ENCODE data around the gene CDA.
"Not testable (repeated sequence)": the region's sequence is repeated elsewhere in the genome, so short reads cannot be mapped to it uniquely, and the experiment has no call there.

CDA gene

DNA sequence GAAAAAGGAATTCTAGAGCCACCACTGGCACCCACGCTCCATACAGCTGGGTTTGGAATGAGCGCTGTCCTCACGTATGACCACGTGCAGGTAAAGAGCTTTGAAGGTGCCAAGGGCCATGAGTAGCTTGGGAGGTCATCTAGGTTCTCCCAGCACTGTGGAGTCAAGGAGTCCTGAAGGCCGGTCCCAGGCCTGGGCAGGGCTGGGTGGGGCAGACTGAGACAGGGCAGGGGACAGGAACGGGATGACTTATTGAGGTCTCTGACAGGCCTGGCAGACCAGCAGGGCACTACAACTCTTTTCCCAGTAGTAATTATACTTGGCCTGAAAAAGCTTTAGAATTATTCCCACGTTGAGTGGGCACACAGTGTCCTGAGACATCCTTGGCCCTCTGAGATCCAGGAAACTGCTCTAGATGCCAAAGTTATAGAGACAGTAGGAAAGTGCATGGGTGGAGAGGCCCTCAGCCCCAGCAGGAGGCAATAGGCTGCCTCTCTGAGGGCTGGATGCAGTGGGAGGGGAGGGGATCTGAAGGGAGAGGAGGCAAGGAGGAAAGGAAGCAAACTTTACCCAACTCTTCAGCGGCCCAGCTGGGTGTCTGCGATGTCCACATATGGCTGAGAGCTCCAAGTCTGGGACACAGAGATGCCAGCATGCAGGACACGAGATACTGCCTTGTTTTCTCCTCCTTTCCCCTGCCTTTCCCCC lies 1.8 kb upstream of the CDA start:
- no peak for DNase-seq (ENCODE audit: low read depth in 2 of 2)

DNA sequence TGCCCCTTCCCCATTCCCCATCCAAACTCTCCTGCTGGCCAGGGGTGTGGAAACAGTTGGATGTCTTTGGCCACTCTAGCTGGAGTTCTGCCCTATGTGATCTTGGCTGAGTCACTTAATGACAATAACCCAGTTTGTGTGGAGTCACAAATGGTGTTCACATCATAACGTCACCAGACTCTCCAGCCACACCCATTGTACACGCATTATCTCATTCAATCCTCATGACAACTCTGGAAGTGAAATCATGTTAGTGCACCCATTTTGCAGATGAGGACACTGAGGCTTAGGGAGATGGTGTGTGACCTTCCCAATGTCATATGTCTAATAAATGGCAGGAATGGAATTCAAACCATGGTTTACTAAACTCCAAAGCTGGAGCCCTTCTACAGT lies 1.2 kb upstream of the CDA start:
- no peak for DNase-seq (ENCODE audit: low read depth in 2 of 2)

DNA sequence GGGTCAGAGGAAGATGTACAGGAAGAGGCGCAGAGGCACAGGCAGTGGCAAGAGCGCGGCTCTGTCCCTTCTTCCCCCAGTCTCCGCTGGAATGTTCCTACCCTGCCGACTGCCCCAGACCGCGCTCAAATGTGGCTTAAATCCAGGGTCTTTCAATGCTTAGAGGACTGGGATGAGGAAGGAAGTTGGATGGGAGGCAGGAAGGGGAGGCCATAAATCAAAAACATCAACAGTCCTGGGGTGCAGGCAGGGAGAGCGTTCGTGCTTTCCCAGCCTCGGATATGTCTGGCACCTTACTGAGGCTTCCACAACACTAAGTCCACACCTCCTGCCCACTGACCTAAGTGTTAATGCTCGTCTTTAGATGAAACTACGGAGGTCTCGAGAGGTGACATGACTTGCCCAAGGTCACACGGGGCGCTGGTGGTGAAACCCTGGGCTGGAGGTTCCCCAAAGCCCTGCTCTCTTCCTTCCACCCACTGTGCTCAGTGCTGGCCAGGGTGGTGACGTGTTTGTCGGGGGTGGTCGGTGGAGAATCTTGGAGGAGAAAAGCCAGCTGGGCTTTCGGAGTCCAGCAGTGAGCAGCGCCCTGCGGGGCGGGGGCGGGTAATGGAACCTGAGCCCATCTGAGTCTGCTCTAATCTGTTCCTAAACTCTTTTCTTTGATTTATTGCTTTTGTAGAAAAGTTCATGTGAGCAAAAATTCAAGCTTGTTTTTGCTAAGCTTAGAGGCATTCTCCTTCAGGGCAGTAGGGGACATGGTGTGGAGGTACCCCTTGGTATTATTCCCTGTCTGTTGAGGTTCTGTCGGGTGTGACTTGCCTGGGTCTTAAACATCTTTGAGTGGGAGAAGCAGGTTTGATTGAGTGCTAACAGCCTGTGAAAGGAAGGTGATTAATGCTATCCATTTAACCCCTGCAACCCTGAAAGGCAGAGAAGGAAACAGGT lies 708 bp downstream of the CDA start:
- no peak for DNase-seq (ENCODE audit: low read depth in 2 of 2)

DNA sequence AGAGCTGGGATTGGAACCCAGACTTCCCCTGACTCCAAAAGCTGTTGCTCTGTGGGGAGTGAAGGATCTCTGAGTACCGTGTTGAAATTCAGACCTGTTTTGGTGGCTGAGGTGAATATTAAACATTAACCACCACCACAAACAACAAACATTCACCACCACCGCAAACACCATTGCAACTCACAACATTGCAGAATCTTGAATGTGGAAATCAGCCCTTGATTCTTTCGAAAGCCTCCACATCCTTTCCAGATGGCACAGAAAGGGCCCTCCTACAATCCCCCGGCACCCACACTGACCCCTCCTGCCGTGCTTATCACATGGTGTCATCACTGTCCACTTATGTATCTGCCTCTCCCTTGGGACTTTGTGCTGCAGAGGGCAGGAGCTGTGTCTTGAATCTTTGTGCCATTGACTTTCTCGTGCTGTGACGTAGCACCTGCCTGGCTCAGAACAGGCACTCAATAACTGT lies 1.4 kb downstream of the CDA start:
- DNase-seq (ENCODE audit: low read depth in 2 of 2), result no peak

DNA sequence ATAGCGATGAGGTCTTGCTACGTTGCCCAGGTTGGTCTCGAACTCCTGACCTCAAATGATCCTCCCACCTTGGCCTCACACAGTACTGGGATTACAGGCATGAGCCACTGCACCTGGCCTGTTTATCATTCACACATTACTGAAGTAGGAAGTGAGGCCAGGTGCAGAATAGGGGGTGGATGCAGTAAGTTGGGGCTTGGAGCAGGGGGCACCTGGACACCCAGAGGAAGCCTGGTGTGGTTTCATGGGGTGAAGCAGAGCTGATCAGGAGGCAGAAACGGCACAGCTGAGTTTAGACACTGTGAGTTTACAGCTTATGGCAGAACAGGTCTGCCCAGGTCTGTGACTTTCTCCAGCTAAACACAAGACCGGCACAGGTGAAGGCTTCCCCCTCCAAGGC lies 4.9 kb downstream of the CDA start:
- no peak for DNase-seq (ENCODE audit: low read depth in 2 of 2)

DNA sequence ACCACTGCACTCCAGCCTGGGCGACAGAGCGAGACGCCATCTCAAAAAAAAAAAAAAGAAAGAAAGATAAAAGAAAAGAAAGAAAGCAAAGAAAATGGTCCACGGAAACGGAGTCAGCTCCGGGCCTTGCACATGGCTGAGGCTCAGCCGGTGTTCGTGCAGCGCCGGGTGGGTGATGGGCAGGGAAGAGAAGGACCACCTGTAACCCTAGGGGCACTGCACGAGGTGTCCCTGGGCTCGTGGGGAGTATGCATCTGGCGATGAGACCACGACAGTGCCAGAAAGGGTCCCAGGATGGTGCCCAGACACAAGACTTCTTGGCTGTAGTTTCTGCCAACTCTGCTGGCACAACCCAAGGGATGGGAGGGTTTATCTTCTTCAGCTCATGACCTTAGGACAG lies 5.8 kb downstream of the CDA start:
- no peak for DNase-seq (ENCODE audit: low read depth in 2 of 2)

DNA sequence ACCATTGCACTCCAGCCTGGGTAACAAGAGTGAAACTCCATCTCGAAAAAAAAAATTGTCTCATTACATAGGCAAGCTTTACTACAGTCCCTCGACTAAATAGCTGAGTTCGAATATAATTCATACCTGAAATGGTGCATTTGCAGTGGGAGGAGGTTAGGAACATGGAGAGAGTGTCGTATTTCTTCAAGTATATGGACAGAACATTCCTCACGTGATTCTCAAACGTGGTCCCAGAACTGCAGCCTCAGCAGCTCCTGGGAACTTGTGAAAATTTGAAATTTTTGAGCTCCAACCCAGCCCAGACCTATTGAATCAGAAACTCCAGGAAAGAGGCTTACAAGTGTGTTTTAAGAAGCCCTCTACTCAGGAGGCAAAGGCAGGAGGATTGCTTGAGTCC lies 7.2 kb downstream of the CDA start:
- DNase-seq (ENCODE audit: low read depth in 2 of 2), result no peak

DNA sequence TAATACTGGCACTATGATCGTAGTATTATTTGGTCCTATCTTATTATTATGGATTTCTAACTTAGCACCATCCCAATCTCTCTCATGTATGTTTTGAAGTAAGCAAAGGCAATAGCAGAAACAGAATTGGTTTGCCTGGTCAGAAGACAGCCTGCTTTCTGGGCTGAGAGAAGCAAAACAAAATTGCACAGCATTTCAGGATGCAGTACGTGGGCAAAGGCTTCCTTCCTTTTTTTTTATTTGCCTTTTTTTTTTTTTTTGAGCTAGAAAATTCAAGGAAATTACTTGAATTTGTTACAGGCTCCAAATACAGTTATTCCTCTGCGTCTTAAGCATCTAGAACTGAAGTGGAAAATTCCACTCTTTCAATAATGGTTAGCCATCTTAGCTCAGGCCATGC lies 8.8 kb downstream of the CDA start:
- no peak for DNase-seq (ENCODE audit: low read depth in 2 of 2)

DNA sequence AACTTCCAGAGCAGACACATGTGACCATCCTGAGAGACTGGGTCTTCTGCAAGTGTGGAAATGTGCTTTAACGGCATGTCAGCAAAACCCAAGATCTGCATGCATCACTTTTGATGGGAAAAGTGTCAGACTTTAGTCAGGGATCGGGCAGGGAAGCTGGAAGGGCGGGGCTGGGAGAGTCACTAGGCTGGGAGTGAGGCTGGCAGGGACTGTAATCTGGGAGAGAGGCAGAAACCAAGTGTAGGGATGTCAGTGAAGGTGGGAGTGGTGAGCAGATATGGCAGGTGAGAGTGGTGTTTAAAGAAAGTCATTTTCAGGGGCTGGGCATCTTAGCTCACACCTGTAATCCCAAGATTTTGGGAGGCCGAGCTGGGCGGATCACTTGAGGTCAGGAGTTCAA lies 11.3 kb downstream of the CDA start:
- DNase-seq (ENCODE audit: low read depth in 2 of 2), result no peak

DNA sequence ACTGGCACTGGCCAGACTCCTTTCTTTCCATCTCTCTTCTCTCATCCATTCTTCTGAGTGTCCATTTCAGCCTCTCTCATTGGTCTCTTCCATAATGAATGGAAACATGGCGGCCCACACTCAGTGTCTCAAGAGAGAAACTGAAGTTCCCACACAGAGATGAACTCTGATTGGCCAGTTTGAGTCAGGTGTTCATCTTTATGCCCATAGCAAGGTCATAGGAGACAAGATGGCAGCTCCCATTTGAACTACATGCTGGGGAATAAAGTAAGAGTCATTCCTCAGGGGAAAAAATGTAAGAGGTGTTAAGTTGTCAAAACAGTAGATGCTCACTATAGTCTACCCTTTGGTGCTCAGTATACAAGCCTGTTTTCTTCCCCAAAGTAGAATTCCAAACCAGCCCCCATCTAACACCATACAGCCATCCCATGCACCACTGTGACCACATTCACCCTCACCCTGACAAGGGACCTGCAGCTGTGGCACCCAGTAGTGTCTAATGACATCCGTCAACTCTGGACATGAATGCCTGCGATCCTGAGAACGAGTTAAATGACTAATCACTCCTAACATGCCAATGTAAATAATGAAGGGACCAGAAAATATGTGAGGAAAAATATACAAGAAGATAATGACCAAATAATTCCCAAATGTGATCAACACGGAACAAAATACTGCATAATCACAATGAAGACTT lies 12.4 kb downstream of the CDA start:
- DNase-seq (ENCODE audit: low read depth in 2 of 2), result no peak

DNA sequence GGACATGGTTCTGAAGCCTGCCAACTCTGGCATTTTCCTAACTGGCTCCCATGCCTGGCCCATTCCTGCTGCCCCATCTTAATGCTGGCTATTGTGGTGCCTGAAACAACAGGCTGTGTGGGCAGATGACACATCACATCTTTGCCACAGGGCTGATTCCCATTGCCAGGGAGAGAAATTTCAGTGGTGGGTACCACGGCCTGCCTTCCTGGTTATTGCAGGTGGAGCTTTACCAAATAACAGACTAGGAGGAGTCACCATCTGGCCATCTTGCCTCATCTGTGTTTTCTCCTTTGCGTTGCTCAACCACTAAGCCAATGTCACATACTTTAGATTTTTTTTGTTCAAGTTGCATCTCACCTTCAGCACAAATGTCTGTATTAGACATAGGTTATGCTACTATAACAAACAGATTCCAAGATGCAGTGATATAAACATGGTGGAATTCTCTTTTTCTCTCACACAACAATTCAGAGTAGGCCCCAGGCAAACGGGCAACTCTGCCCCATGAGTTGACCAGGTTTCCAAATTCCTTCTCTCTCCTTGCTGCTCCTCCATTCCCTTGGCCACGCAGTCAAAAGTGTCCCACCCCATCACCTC lies 14.1 kb downstream of the CDA start:
- no peak for DNase-seq (ENCODE audit: low read depth in 2 of 2)

DNA sequence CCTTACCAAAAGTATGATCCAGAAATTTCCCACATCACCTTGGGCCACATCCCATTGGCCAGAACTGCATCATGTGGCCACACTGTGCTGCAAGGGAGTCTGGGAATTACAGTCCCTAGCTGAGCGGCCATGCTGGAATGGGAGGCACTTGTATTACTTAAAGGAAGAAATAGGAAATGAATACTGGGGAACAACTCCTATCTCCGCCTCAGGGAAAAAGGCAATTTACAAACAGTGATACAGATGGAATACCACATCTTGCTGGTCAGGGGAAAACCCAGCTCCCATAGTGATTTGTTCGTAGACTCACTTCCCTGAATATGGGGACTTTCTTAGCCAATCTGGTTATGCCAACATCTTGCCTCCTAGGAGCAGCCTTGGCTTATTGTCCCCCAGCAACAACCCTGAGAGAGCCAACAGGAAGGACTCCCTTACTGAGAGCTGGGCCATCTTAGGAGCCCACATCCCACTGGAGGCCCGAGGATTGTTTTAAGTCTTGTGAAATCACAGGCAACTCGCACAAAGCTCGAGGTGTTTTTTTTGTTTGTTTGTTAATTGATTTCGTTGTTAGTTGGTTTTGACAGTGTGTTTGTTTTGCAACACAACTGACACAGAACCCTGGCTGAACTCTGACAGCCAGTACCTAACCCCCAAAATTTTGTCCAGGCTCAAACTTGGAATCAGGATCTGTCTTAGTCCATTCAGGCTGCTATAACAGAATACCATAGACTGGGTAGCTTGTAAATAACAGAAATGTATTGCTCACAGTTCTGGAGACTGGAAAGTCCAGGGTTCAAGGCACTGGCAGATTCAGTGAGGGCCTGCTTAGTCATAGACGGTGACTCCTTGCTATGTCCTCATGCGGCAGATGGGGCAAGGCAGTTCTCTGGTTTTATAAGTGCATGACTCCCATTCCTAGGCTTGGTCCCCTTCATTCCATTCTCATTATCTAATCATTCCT lies 14.9 kb downstream of the CDA start:
- no peak for DNase-seq (ENCODE audit: low read depth in 2 of 2)

DNA sequence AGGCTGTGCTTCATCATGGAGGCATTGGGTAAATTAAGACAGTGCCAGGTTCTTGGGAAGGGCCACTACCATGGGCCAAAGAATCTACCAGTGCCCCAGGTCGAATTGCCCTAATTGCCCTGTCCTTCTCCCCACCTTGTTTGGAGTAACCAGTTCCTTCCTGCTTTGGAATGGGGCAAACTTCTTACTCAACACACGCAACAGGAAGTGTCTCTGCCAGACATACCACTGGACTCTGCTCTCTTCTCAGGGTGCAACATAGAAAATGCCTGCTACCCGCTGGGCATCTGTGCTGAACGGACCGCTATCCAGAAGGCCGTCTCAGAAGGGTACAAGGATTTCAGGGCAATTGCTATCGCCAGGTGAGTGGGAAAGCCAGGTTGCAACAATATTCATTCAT lies 15.8 kb downstream of the CDA start:
- no peak for DNase-seq (ENCODE audit: low read depth in 2 of 2)

DNA sequence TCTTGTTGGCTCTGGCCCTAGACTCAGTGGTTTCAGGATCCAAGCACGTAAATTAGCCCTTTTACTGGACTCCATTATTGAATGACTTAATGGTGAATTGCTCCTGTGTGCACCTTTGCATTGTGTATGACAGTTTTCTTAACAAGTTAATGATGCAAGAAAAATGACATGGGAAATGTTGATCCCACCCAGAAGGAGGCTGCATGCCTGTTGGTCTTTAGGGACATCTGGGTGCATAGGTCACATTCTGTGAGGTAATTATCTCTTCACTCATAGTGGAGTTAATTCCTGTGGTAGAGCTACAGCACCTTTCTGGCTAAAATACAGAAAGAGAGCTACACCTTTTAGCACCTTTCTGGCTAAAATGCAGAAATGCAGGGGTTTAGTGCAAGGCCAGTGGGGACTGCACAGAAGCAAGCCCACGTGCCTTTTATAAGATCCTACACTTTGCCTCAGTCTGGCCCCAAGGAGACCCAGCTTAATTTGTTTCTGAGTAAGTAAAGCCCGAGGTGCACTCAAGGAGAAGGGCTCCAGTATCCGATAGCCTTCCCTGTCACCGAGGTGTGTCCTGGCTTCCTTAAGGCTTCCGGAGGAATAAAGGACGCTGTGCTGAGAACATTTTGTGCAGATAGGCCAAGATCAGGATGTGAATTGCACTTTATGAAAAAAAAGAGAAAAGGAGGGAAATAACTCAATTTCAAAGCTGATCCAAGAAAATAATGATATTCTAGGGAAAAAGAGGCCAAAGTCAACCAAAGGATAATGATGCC lies 18.1 kb downstream of the CDA start:
- DNase-seq (ENCODE audit: low read depth in 2 of 2), result not testable (repeated sequence)

DNA sequence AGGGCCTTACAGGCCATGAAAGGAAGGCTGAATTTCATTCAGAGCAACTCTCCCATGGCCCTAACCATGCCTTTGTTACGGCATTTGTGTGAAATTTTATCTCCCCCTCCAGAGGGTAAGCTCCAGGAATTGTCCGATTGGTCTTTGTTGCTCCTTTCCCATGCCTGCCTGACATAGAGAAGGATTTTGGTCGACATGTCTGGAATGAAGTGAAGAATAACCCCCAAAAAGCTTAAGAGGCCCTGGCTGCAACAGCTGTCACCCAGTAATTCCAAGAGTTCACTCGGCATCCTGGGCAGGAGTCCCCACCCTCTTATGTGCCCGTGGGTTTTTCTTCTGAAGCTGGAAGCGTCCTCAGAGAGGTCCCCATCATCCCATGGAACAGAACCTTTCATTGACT lies 20.6 kb downstream of the CDA start:
- no peak for DNase-seq (ENCODE audit: low read depth in 2 of 2)

DNA sequence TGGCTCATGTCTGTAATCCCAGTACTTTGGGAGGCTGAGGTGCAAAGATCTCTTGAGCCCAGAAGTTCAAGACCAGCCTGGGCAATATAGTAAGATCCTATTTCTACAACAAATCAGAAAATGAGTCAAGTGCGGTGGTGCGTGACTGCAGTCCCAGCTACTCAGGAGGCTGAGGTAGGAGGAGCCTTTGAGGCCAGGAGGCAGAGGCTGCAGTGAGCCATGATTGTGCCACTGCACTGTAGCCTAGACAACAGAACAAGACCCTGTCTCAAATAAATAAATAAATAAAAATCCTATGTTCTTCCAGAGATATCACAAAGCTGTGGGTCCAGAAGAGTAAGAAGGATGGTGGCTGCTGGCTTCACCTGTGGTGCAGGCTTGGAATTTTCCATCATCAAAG lies 22.1 kb downstream of the CDA start:
- DNase-seq (ENCODE audit: low read depth in 2 of 2), result no peak

DNA sequence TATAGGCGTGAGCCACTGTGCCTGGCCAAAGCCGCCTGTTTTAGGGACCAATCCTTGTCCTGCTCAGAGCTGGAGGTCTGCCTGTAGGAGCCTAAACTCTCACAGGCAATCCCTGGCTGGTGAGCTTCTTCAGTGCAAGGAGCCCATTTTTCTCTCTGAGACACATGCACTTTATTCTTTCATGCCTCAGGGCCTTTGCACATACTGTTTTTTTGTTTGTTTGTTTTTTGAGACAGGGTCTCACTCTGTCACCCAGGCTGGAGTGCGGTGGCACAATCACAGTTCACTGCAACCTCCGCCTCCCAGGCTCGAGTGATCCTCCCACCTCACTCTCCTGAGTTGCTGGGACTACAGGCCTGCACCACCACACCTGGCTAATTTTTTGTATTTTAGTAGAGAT lies 22.8 kb downstream of the CDA start:
- no peak for DNase-seq (ENCODE audit: low read depth in 2 of 2)

DNA sequence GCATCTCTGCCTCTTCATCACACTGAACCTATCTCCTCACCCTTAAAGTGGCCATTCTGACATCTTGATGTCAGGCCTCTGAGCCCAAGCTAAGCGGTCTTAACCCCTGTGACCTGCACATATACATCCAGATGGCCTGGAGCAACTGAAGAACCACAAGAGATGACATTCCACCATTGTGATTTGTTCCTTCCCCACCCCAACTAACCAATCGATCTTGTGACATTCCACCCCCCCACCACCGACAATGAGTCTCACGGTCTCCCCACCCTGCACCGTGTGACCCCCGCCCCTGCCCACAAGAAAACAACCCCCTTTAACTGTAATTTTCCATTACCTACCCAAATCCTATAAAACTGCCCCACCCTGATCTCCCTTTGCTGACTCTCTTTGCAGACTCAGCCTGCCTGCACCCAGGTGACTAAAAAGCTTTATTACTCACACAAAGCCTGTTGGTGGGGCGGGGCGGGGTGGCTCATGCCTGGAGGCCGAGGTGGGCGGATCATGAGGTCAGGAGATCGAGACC lies 23.4 kb downstream of the CDA start:
- no peak for DNase-seq (ENCODE audit: low read depth in 2 of 2)

DNA sequence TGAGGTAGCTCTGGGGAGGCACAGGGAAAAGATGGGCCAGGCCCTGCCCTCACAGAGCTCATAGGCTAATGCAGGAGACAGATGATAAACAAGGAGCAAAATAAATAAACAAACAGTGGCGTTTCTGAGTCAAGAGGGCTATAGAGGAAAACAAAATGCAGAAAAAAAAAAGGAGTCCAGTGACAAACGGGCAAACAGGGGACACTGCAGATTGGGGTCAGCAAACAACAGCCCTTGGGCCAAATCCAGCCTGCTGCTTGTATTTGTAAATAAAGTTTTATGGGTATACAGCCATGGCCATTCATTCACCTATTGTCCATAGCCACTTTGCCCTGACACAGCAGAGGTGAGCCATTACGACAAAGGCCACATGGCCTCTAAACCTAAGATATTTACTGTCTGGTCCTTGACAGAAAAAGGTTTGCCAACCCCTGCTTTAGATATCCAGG lies 25.3 kb downstream of the CDA start:
- DNase-seq (ENCODE audit: low read depth in 2 of 2), result no peak
